HG02852 (cell line): ENCODE measurements around the gene ENTPD2.

Experiments
- ATAC-seq: cut with Tn5 transposase; IDR thresholded peaks from one replicate; pipeline ENCODE4 v1.9.1; 2021; ENCODE audit warnings: mild to moderate bottlenecking, moderate library complexity; ENCODE audit not compliant: unreplicated experiment

ENTPD2 gene

GRCh38 chr9:137053944-137054931 is at the start of gene ENTPD2:
TSS of gene ENTPD2 (minus strand) at chr9:137054061. CDS start at chr9:137053997, 64 bp downstream.
- no peak for ATAC-seq

- no peak for ATAC-seq
Observed at GRCh38 chr9:137103206-137103999, 49.5 kb upstream of the ENTPD2 start.

DNA sequence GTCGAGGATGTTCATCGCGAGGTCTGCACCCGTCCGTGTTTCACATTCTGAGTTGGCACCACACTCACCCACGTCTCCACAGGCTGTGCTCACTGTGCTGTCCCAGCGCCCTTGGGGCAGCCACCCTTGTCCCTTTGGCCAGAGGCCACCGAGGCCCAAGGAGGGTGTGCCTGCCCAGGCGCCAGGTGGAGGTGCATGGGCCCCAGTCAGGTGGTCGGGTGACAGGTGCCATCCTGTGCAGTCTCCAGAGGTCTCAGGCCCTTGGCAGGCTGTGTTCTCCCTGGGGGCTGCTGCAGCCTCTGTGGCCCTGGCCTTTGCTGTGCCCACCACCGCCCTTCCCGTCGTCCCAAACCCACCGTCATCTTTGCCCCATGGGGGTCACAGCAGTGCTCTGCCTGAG is 45.4 kb upstream of the ENTPD2 start:
- no peak for ATAC-seq

DNA sequence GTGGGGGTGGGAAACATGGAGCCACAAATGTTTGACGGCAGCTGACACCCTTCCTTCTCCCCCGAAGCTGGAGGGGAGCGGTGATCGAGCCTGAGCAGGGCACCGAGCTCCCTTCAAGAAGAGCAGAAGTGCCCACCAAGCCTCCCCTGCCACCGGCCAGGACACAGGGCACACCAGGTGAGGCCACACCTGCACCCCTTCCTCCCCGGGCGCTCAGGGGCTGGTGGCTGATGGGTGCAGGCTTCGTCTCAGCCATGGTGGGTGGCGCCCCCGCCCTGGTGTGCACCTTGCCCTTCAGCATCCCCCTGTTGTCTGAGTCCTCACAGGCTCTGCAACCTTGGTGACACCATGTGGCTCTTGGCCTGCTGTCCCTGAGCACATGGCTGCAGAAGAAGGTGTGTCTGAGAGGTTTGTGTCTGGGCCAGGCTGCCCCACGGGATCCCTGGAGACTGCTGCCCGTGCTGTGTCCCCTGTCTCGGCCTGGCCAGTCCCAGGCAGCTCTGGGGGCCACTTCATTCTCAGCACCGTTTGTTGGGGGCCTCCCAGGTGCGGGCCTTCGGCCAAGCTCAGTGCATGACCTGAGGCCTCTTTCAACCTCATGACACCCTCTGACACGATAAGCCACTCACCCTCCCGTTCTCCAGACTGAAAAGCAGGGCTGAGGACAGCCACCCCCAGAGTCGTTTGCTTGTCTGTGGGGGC is 44.1 kb upstream of the ENTPD2 start:
- no peak for ATAC-seq

DNA sequence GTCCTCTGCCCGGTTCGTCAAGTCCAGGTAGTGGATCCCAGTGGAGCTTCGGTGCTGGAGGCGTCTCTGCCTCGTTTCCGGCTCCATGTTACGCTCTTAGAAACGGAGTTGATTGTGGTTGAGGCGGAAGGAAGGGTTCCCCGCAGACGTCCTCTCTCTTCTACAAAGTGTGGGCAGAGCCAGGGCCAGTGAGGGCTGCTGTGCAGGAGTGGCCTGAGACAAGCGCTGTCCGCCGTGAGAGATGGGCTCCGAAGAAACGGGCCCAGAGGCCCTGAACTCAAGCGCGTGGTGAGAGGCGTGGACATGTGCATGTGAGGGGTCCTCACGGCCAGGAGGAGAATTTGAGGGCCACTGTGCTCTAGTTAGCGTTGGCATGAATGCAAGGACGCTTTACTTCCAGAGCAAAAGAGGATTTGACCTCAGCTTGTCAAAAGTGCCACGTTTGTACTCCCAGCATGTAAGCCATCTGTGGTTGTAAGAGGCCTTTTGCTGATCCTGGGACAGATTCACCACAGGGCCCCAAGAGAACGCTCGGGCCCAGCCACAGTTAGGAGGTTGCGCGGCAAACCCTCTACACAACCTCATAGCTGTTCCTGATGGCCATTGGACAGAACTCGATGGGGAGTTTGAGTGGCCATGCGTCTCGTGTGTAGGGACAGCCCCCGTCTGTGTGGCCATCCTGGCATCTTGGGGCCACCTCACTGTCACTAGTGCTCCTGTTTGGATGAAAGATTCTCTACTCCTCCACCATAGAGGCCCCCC is 43.1 kb upstream of the ENTPD2 start:
- ATAC-seq, result no peak

GRCh38 chr9:137095664-137096517 is 42.0 kb upstream of the ENTPD2 start:
- peak; percentile 93 for ATAC-seq

GRCh38 chr9:137089232-137089947 is 35.5 kb upstream of the ENTPD2 start:
- ATAC-seq, result no peak

GRCh38 chr9:137088121-137088520 is 34.3 kb upstream of the ENTPD2 start:
- no peak for ATAC-seq

DNA sequence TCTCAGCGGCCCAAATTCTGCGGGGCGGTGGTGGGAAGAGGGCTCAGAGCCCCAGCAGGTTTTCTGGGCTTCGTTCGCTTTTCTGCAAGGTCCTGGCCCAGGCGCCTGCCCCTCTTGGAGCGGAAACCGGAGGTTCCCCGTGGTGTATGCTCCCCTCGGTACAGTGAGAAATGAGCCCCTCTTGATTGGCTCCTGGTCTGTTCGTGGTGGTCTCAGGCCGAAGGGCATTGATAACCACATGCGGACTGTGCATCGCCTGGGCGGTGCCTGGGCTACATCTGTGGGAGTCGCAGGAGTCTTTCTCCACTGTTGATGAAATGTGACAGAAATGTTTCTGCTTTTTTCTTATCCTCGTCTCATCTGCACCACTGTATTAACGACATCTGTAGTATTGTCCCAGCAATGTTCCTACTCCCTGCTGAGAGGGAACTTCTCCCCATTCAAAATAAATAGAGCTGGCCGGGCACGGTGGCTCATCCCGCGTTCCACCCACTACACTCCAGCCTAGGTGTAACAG is 33.6 kb upstream of the ENTPD2 start:
- ATAC-seq, result no peak

- ATAC-seq, result peak; percentile 88
Observed at GRCh38 chr9:137086531-137087408, 32.9 kb upstream of the ENTPD2 start, which contains the start of gene MAN1B1. TSS of gene MAN1B1 (plus strand) at chr9:137086985. CDS start at chr9:137087000, 15 bp downstream.

- ATAC-seq, result no peak
Observed at GRCh38 chr9:137085920-137086530, 32.2 kb upstream of the ENTPD2 start.

- no peak for ATAC-seq
Observed at GRCh38 chr9:137084526-137084925, 30.7 kb upstream of the ENTPD2 start.

- ATAC-seq, result no peak
Observed at GRCh38 chr9:137083394-137084004, 29.6 kb upstream of the ENTPD2 start.

DNA sequence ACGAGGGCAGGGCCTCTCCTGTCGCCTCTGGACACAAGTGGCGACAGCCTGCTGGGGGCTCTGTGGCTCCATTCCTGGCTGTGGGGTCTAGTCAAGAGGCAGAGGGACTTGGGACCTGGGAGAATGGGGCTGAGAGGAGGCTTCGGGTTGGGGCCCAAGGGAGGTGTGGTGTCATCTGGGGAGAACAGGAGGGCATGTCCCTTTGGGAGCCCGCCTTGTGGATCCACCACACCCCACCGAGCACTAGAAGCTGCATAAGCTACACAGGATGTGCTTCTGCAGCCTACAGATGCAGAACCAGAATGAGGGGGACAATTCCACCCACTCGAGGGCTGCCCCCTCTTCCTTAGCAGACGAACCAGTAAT is 29.0 kb upstream of the ENTPD2 start:
- no peak for ATAC-seq

DNA sequence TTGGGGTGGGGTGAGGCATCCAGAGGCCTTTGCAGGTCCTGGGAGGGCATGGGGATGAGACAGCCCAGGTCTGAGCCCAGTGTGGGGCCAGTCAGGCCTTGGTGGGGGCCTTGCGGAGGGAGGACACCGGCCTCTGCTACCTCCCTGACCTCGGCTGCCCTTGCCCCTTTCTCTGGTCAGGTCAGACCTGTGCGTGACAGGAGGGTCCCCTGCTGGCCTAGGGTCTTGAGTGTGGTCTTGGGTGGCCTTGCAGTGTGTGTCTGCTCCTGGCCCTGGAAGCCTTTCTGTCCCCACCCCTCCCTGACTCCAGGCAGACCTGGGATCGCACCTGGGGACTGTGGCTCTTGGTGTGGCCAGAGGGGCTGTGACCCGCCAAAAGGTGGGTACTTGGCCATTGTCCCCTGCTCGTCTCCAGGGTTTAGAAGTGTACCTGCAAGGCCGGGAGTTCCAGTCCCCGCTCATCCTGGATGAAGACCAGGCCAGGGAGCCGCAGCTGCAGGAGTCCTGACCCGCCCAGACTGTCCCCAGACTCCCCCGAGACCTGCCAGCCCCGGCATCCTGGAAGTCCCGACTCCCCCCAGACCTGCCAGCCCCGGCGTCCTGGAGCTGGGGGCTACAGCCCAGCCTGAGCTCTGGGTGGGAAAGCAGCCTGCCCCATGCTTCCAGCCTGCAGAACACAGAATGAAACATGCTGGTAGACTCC is 28.5 kb upstream of the ENTPD2 start:
- ATAC-seq, result no peak
